AG08396 (cell line): Measurements from ENCODE around the gene ANKRD26.

Experiments used
- DNase-seq: peaks from one replicate; pipeline ENCODE4 v3.0.0; 2012; ENCODE audit warnings: low spot score, mixed read lengths

Gene ANKRD26

GRCh38 chr10:27020243-27020642, 80.1 kb downstream of the ANKRD26 start:
- no peak for DNase-seq

GRCh38 chr10:27019827-27020226, 80.5 kb downstream of the ANKRD26 start:
- no peak for DNase-seq

GRCh38 chr10:26997610-26998009, 102.7 kb downstream of the ANKRD26 start:
- no peak for DNase-seq

GRCh38 chr10:26994743-26995142, 105.6 kb downstream of the ANKRD26 start:
- no peak for DNase-seq

- DNase-seq, result no peak
Measured at GRCh38 chr10:26987851-26988250, 112.4 kb downstream of the ANKRD26 start.

GRCh38 chr10:26983156-26983555, 117.1 kb downstream of the ANKRD26 start:
- no peak for DNase-seq

GRCh38 chr10:26982058-26982457, 118.2 kb downstream of the ANKRD26 start:
- DNase-seq, result no peak

GRCh38 chr10:26981232-26981824, 119.0 kb downstream of the ANKRD26 start:
- DNase-seq, result no peak

- no peak for DNase-seq
Measured at GRCh38 chr10:26978519-26978918, 121.8 kb downstream of the ANKRD26 start.

- no peak for DNase-seq
Measured at GRCh38 chr10:26977635-26978034, 122.7 kb downstream of the ANKRD26 start.

- no peak for DNase-seq
Measured at GRCh38 chr10:26970667-26971066, 129.6 kb downstream of the ANKRD26 start.

- no peak for DNase-seq
Measured at GRCh38 chr10:26969145-26969926, 131.0 kb downstream of the ANKRD26 start.

GRCh38 chr10:26962835-26963234, 137.5 kb downstream of the ANKRD26 start:
- no peak for DNase-seq

- no peak for DNase-seq
Measured at GRCh38 chr10:26960308-26960707, 140.0 kb downstream of the ANKRD26 start.

GRCh38 chr10:26959841-26960240, 140.5 kb downstream of the ANKRD26 start:
- DNase-seq, result no peak
